ENCODE measurements around the gene MROH7. TPM values are rescaled to one million over a fixed set of nuclear protein-coding genes. Genes with fewer than 3 reads are reported as not detected.

Gene MROH7
- under 1 TPM in 1 of 6 experiments, not detected in 5; 0.09 TPM for total RNA-seq (2021; fragmentation: NEBNext Ultra II Directional; extraction: Animal tissue kit (Norgen Biotek cat#: 25700))
- long read RNA-seq, result 0 reads

DNA sequence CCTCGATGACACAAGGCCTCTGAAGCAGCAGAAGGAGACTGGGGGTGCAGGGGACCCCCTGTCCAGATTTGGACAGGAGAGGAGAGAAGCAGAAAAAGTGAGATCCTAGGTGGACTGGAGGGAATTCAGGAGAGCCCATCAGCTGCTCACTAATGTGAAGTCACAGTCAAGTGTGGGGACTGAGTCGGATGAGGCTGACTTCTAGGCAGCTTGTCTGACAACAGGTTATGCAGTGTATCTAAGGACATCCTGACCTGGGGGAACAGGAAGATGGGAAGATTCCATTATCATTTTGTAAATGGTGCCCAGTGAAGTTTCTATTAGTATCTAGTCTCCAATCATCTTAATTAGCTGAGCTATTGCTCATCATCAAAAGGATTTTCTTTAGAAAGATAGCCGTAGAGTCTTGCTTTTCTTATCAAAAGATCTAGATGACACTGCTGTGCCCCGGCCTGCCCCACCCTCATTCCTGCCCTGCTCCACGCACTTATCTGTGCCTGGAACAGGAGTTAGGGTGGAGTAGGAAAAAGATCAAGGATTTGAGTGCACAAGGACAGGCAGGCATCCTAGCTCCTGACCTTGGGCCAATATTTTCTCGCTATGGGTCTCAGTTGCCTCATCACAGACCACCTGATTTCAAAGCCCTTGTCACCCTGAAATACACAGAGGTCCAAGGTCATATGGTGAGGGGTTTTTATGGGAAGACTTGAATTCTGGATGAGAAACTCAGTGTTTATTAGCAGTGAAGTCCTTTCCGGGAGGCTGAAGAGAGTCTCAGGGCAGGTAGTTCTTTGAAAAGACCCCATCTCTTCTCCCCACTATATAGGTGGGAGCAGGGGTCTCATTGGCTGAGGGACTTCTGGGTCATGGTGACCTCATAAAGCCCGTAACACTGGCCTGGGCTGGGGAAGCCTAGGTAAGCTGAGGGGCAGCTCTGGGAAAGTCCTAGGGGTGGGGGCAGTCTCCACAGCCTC is at the start of gene MROH7:
Gene MROH7, plus strand, starts transcription at position 924 of the 974 bp plus-strand sequence. CDS start 11,141 bp downstream, outside the sequence.
- Mint-ChIP-seq H3K4me1 (ENCODE audit: low read depth) (no peaks in the 10 kb centered on the region), H3K27ac (no peak within 1 kb of the TSS), H3K4me3 (no peak within 1 kb of the TSS), H3K36me3 (ENCODE audit: low read depth) (peaks cover 6% of the 10 kb centered on the region), H3K27me3 (ENCODE audit: insufficient read depth) (peaks cover 39% of the 10 kb centered on the region), H3K9me3 (peaks cover 17% of the 10 kb centered on the region)
- no peak for DNase-seq
- TF ChIP-seq, protein P1, sequence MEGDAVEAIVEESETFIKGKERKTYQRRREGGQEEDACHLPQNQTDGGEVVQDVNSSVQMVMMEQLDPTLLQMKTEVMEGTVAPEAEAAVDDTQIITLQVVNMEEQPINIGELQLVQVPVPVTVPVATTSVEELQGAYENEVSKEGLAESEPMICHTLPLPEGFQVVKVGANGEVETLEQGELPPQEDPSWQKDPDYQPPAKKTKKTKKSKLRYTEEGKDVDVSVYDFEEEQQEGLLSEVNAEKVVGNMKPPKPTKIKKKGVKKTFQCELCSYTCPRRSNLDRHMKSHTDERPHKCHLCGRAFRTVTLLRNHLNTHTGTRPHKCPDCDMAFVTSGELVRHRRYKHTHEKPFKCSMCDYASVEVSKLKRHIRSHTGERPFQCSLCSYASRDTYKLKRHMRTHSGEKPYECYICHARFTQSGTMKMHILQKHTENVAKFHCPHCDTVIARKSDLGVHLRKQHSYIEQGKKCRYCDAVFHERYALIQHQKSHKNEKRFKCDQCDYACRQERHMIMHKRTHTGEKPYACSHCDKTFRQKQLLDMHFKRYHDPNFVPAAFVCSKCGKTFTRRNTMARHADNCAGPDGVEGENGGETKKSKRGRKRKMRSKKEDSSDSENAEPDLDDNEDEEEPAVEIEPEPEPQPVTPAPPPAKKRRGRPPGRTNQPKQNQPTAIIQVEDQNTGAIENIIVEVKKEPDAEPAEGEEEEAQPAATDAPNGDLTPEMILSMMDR (IDR thresholded peaks at IDR 0.05), result no peak

GRCh38 chr1:54593571-54594160 is 47.9 kb upstream of the MROH7 start:
- Mint-ChIP-seq H3K36me3 (ENCODE audit: low read depth) (no peaks in the 10 kb centered on the region), H3K9me3 (no peaks in the 10 kb centered on the region), H3K27ac (no peak overlapping the region), H3K4me3 (no peak overlapping the region), H3K4me1 (ENCODE audit: low read depth) (peaks cover 6% of the 10 kb centered on the region; the same call in 1 of the 2 replicates), H3K27me3 (ENCODE audit: insufficient read depth) (peaks cover 2% of the 10 kb centered on the region)
- TF ChIP-seq, protein P1 (IDR thresholded peaks at IDR 0.05), result no peak
- DNase-seq, result no peak

- DNase-seq, result no peak
- H3K4me3 Mint-ChIP-seq, result no peak overlapping the region
- peaks cover 2% of the 10 kb centered on the region for H3K27me3 Mint-ChIP-seq (ENCODE audit: insufficient read depth)
- H3K4me1 Mint-ChIP-seq (ENCODE audit: low read depth), result peaks cover 6% of the 10 kb centered on the region; the same call in 1 of the 2 replicates
- no peak overlapping the region for H3K27ac Mint-ChIP-seq
- TF ChIP-seq, protein P1 (IDR thresholded peaks at IDR 0.05), result no peak
- no peaks in the 10 kb centered on the region for H3K9me3 Mint-ChIP-seq
- no peaks in the 10 kb centered on the region for H3K36me3 Mint-ChIP-seq (ENCODE audit: low read depth)
Observed at GRCh38 chr1:54594463-54594862, 47.1 kb upstream of the MROH7 start.

DNA sequence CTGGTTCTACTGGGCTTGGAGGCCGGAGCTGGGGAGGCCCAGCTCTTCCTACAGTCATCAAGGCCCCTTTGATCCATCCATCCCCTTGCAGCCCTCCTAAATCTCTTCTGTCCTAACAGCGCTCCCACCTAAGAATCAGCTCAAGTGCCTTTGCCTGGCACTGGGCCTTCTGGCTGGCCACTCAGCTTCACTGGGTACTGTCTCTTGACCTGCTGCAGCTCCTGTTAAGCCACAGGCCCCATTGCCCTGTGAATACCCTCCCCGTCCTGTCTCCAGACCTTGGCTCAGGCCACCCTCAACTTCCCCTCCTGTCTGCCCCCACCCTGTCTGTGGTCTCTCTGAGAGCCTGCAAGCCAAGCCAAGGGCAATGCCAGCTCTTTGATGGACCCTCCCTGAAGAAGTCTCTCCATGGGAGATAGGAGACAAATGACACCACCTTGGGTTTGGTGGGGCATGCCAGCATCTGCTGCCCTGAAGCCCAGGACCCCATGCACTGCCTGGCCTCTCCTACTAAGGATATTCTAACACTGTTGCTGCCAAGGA is 45.6 kb upstream of the MROH7 start:
- DNase-seq, result no peak
- Mint-ChIP-seq H3K36me3 (ENCODE audit: low read depth) (no peaks in the 10 kb centered on the region), H3K27me3 (ENCODE audit: insufficient read depth) (peaks cover 2% of the 10 kb centered on the region; the same call in 1 of the 2 replicates), H3K27ac (no peak overlapping the region; the same call in 1 of the 2 replicates), H3K4me3 (no peak overlapping the region), H3K9me3 (no peaks in the 10 kb centered on the region), H3K4me1 (ENCODE audit: low read depth) (peaks cover 3% of the 10 kb centered on the region; the same call in 1 of the 2 replicates)
- TF ChIP-seq, protein P1 (IDR thresholded peaks at IDR 0.05), result no peak

DNA sequence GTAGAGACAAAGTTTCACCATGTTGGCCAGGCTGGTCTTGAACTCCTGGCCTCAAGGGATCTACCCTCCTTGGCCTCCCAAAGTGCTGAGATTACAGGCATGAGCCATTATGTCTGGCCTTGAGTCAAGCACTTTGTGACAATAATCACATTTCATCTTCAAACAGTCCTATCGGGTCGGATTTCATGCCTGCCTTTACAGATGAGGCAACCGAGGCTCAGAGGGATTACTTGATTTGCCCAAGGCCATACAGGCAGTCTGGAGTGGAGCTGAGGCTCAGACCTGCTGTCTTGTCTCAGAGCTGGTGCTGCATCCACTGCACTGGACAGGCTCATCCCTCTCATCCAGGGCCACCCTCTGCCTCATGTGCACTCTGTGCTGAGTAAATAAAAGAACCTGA is 44.8 kb upstream of the MROH7 start:
- H3K9me3 Mint-ChIP-seq, result no peaks in the 10 kb centered on the region
- TF ChIP-seq, protein P1 (IDR thresholded peaks at IDR 0.05), result no peak
- H3K27ac Mint-ChIP-seq, result no peak overlapping the region
- DNase-seq, result no peak
- no peaks in the 10 kb centered on the region for H3K4me1 Mint-ChIP-seq (ENCODE audit: low read depth)
- no peaks in the 10 kb centered on the region for H3K36me3 Mint-ChIP-seq (ENCODE audit: low read depth)
- peaks cover 2% of the 10 kb centered on the region; the same call in 1 of the 2 replicates for H3K27me3 Mint-ChIP-seq (ENCODE audit: insufficient read depth)
- H3K4me3 Mint-ChIP-seq, result no peak overlapping the region
